ENCODE data around the gene NAGPA. TPM values are rescaled to one million over a fixed set of nuclear protein-coding genes. Genes with fewer than 3 reads are reported as not detected.

NAGPA gene
- total and polyA plus RNA-seq, 3 experiments from 2014 or later: 18.8 to 33.3 (median 19.0) TPM

DNA sequence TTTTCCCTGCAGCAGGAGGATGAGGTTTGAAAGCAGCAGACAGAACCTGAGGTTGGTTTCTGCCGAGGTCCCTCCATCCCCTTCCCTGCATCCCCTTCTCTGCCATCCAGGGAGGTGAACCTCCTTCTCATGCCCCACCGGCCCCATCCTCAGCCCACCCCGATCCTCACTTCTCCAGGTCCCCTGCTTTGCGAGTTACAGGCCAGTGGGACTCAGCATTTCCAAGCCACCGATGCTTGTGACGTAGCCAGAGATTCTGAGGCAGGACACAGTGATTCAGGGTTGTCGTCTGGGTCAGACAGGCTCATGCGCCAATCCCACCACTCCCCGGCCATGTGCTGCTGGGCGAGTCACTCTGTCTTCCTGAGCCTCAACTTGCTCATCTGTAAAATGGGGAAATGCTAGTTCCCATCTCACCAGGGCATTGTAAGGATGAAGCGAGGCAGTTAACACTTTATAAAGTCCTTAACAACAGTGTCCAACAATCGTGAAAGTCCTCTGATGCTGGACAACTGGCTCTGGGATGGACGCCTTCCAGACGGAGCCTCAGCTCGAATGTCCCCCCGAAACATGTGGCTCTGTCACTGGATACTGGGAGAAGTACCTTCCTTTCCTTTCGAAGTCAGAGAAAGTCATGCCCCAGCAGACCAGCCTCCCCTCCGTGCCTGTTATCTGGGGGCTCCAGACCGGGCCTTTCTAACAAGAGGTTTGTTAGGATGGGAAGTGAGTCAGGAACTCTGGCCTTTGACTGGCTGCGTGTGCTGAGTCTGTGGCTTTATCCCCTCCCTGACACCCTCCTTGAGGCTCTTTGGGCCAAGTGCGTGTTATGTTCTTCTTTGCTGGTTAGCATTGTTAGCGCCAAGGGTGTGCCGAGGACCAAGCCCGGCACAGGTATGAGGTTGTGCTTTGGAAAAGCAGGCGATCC lies 53.7 kb downstream of the NAGPA start:
- Mint-ChIP-seq H3K27me3 (peaks cover 3 to 25% of the 10 kb centered on the region in 2 donors), H3K9me3 (peaks cover 0 to 4% (median 2%) of the 10 kb centered on the region in 5 donors), H3K4me3 (no peak overlapping the region), H3K36me3 (peaks cover 0 to 5% (median 0%) of the 10 kb centered on the region in 3 donors), H3K4me1 (no peaks in the 10 kb centered on the region), H3K27ac (peak overlapping the region in 1 of 8 donors; percentile 38)
- POLR2A ChIA-PET: interaction anchor here (0.5 to 0.6 kb wide), 2 partner anchors 51 to 81 kb away, joined by 3 to 7 read pairs; no protein-coding TSS in a partner anchor
- CTCF ChIA-PET: no interaction called here
- no peak overlapping the region for H3K27ac ChIP-seq (ENCODE audit: low read depth, low read length)
- H3K27me3 ChIP-seq (ENCODE audit: insufficient read depth, low read length, poor library complexity, severe bottlenecking): no peaks in the 10 kb centered on the region
- no peak for DNase-seq
- H3K36me3 ChIP-seq (ENCODE audit: insufficient read depth, low read length): no peaks in the 10 kb centered on the region
- H3K9me3 ChIP-seq (ENCODE audit: low read length): no peaks in the 10 kb centered on the region
- H3K4me1 ChIP-seq (ENCODE audit: insufficient read depth, low read length): no peaks in the 10 kb centered on the region
- H3K4me3 ChIP-seq (ENCODE audit: low read length): no peak overlapping the region

DNA sequence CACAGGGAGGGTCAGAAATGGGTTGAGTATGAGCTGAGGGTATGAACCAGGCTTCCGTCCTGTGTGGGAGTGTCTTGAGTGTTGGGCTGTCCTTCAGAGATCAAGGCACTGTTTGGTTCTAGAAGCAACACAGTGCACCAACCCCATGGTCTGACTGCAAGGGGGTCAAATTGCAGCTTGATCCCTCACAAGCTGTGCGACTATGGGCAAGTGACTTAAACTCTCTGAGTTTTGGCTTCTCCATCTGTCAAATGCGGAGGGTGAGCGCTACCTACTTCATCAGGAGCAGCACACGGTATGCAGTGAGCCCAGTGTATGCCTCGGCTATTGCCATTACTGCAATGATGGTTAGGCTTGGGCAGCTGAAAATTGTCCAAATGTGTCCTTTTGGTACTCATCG lies 54.6 kb downstream of the NAGPA start:
- H3K27me3 ChIP-seq (ENCODE audit: insufficient read depth, low read length, poor library complexity, severe bottlenecking): no peaks in the 10 kb centered on the region
- peaks cover 0 to 5% (median 0%) of the 10 kb centered on the region in 3 donors for H3K36me3 Mint-ChIP-seq
- ChIA-PET POLR2A (interaction anchor here (0.5 to 0.6 kb wide), 2 partner anchors 50 to 81 kb away, joined by 3 to 7 read pairs; no protein-coding TSS in a partner anchor), CTCF (no interaction called here)
- H3K9me3 Mint-ChIP-seq: peaks cover 0 to 4% (median 2%) of the 10 kb centered on the region in 5 donors
- no peaks in the 10 kb centered on the region for H3K4me1 Mint-ChIP-seq
- no peak overlapping the region for H3K27ac Mint-ChIP-seq
- no peak for DNase-seq
- H3K36me3 ChIP-seq (ENCODE audit: insufficient read depth, low read length): no peaks in the 10 kb centered on the region
- no peak overlapping the region for H3K4me3 Mint-ChIP-seq
- peaks cover 3 to 24% of the 10 kb centered on the region in 2 donors for H3K27me3 Mint-ChIP-seq
- H3K4me3 ChIP-seq (ENCODE audit: low read length): no peak overlapping the region
- no peaks in the 10 kb centered on the region for H3K4me1 ChIP-seq (ENCODE audit: insufficient read depth, low read length)
- H3K9me3 ChIP-seq (ENCODE audit: low read length): no peaks in the 10 kb centered on the region
- no peak overlapping the region for H3K27ac ChIP-seq (ENCODE audit: low read depth, low read length)

DNA sequence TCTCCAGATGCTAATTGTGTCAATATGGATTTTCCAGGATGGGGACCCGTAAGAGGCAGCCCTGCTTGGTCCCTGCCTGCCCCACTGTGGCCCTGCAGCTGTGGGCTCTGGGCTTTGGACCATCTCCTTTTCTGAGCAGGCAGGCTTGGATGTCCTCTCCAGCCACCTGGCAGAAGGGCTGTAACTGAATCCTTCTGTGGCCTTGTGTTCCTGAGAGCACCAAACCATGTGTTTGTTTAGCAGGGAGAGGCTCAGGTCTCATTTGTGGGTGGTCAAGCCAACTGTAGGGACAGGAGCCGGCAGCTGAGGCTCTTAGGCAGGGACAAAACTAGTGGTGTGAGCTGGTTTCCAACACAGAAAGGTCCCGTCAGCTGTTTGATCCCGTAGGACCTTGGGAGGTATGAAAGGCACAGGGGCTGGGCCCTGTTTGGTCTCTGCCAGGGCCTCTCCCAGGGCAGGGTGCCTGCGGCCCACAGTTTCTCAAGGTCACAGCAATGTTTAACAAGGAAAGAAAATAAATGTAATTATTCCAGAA lies 57.1 kb downstream of the NAGPA start:
- Histone ChIP-seq H3K36me3 (ENCODE audit: insufficient read depth, low read length) (no peaks in the 10 kb centered on the region), H3K4me1 (ENCODE audit: insufficient read depth, low read length) (no peaks in the 10 kb centered on the region), H3K9me3 (ENCODE audit: low read length) (no peaks in the 10 kb centered on the region), H3K4me3 (ENCODE audit: low read length) (no peak overlapping the region), H3K27ac (ENCODE audit: low read depth, low read length) (no peak overlapping the region), H3K27me3 (ENCODE audit: insufficient read depth, low read length, poor library complexity, severe bottlenecking) (no peaks in the 10 kb centered on the region)
- Mint-ChIP-seq H3K4me1 (no peaks in the 10 kb centered on the region), H3K4me3 (no peak overlapping the region), H3K36me3 (peaks cover 0 to 5% (median 0%) of the 10 kb centered on the region in 3 donors), H3K27me3 (peaks cover 8 to 23% of the 10 kb centered on the region in 2 donors), H3K9me3 (peaks cover 0 to 4% (median 2%) of the 10 kb centered on the region in 5 donors), H3K27ac (no peak overlapping the region)
- no peak for DNase-seq
- ChIA-PET POLR2A (interaction anchor here (0.5 kb wide), 1 partner anchor 26 kb away, joined by 3 read pairs; no protein-coding TSS in a partner anchor), CTCF (interaction anchor here (0.9 kb wide), 1 partner anchor 14 kb away, joined by 3 read pairs; no protein-coding TSS in a partner anchor)

DNA sequence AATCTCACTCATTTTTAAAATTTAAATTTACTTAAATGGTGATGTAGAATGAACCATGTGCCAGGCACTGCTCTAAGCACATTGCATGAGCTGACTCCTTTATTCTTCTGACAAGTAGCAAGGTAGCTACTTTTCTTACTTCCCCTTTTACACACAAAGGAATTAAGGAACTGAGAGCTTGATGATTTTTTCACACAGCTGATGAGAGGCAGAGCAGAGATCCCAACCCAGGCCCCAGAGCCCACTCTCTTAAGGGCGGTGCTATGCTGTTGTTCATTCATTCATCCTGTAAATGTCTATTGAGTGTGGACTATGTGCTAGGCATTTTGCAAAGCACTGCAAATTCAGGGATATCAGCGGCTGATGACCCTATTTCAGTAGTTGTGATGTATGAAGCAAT lies 57.7 kb downstream of the NAGPA start:
- no peak overlapping the region for H3K4me3 ChIP-seq (ENCODE audit: low read length)
- Mint-ChIP-seq H3K9me3 (peaks cover 0 to 4% (median 2%) of the 10 kb centered on the region in 5 donors), H3K36me3 (peaks cover 0 to 5% (median 0%) of the 10 kb centered on the region in 3 donors), H3K4me1 (no peaks in the 10 kb centered on the region), H3K27me3 (peaks cover 12 to 24% of the 10 kb centered on the region in 2 donors), H3K27ac (no peak overlapping the region), H3K4me3 (no peak overlapping the region)
- POLR2A ChIA-PET: interaction anchor here (0.5 kb wide), 1 partner anchor 26 kb away, joined by 3 read pairs; no protein-coding TSS in a partner anchor
- H3K4me1 ChIP-seq (ENCODE audit: insufficient read depth, low read length): no peaks in the 10 kb centered on the region
- DNase-seq: no peak
- no peaks in the 10 kb centered on the region for H3K9me3 ChIP-seq (ENCODE audit: low read length)
- H3K27me3 ChIP-seq (ENCODE audit: insufficient read depth, low read length, poor library complexity, severe bottlenecking): no peaks in the 10 kb centered on the region
- no peak overlapping the region for H3K27ac ChIP-seq (ENCODE audit: low read depth, low read length)
- CTCF ChIA-PET: interaction anchor here (0.9 kb wide), 1 partner anchor 13 kb away, joined by 3 read pairs; no protein-coding TSS in a partner anchor
- H3K36me3 ChIP-seq (ENCODE audit: insufficient read depth, low read length): no peaks in the 10 kb centered on the region

Other genes with a start within 250 kb of the NAGPA start
- gene SEPTIN12, start 245.6 kb downstream of the NAGPA start, total RNA-seq: not detected
- gene SEPTIN12, start 245.6 kb downstream of the NAGPA start, polyA plus RNA-seq: not detected
- gene SMIM22, start 238.6 kb downstream of the NAGPA start, total RNA-seq: not detected
- not detected for gene SMIM22, start 238.6 kb downstream of the NAGPA start, polyA plus RNA-seq
- 1 to 10 TPM; 7.4 to 8.1 TPM for gene ROGDI, start 231.3 kb downstream of the NAGPA start, total RNA-seq
- 7.8 TPM for gene ROGDI, start 231.3 kb downstream of the NAGPA start, polyA plus RNA-seq
- gene GLYR1, start 186.6 kb downstream of the NAGPA start, total RNA-seq: 100 to 1,000 TPM; 104 to 110 TPM
- 40.2 TPM for gene GLYR1, start 186.6 kb downstream of the NAGPA start, polyA plus RNA-seq
- 10 to 100 TPM; 40.3 to 41.0 TPM for gene UBN1, start 186.5 kb downstream of the NAGPA start, total RNA-seq
- 23.3 TPM for gene UBN1, start 186.5 kb downstream of the NAGPA start, polyA plus RNA-seq
- gene PPL, start 96.8 kb downstream of the NAGPA start, total RNA-seq: not detected
- gene PPL, start 96.8 kb downstream of the NAGPA start, polyA plus RNA-seq: 0.29 TPM
- gene SEC14L5, start 75.6 kb downstream of the NAGPA start, total RNA-seq: not detected
- not detected for gene SEC14L5, start 75.6 kb downstream of the NAGPA start, polyA plus RNA-seq
- gene C16orf89, start 32.0 kb upstream of the NAGPA start, total RNA-seq: not detected
- not detected for gene C16orf89, start 32.0 kb upstream of the NAGPA start, polyA plus RNA-seq
- gene ALG1, start 37.9 kb upstream of the NAGPA start, total RNA-seq: 10 to 100 TPM; 47.8 to 50.7 TPM
- gene ALG1, start 37.9 kb upstream of the NAGPA start, polyA plus RNA-seq: 32.8 TPM
- 10 to 100 TPM; 29.1 to 30.9 TPM for gene EEF2KMT, start 63.9 kb upstream of the NAGPA start, total RNA-seq
- gene EEF2KMT, start 63.9 kb upstream of the NAGPA start, polyA plus RNA-seq: 17.1 TPM